K562 treated with DMSO at 1 percent for 24 hours (cell line): ENCODE results near the gene DZANK1. TPM values are rescaled to one million over a fixed set of nuclear protein-coding genes. Genes with fewer than 3 reads are reported as not detected.

Experiments
- total RNA-seq: library from RNA; unstranded; fragments of 300-600 nt; gene quantifications from 2 replicates; pipeline ENCODE4 v1.2.3, GENCODE V29; 2022; ENCODE audit warnings: low read depth; ENCODE audit not compliant: insufficient read depth

DZANK1 gene
- total RNA-seq, result 0.16 TPM in 1 of 2 replicates, not detected in the other

GRCh38 chr20:18466894-18467730, at the start of gene DZANK1, which contains the start of gene POLR3F:
Gene DZANK1, minus strand, starts transcription at chr20:18467030. Its CDS starts 1,672 bp downstream, at chr20:18465358.
Gene POLR3F, plus strand, starts transcription at chr20:18467390. Its CDS starts 117 bp downstream, at chr20:18467507.

GRCh38 chr20:18507218-18508191, 40.7 kb upstream of the DZANK1 start, which contains the start of gene SEC23B:
Gene SEC23B, plus strand, starts transcription at chr20:18507940. Its CDS starts 2,896 bp downstream, at chr20:18510836.

GRCh38 chr20:18496740-18497592, 30.1 kb upstream of the DZANK1 start, which contains the start of gene RBBP9:
Gene RBBP9, minus strand, starts transcription at chr20:18497225. Its CDS starts 58 bp downstream, at chr20:18497167.

Other genes with a start within 250 kb of the DZANK1 start
- gene ZNF133, start 178.5 kb downstream of the DZANK1 start, total RNA-seq, result 6.2 and 6.6 TPM in 2 replicates
- 3.2 and 3.9 TPM in 2 replicates for gene POLR3F, start 360 bp upstream of the DZANK1 start, total RNA-seq
- gene RBBP9, start 30.2 kb upstream of the DZANK1 start, total RNA-seq, result 1.1 and 1.2 TPM in 2 replicates
- 43.3 and 44.3 TPM in 2 replicates for gene SEC23B, start 40.9 kb upstream of the DZANK1 start, total RNA-seq
- 69.2 and 74.4 TPM in 2 replicates for gene SMIM26, start 100.4 kb upstream of the DZANK1 start, total RNA-seq
- gene DTD1, start 121.0 kb upstream of the DZANK1 start, total RNA-seq, result 42.1 and 52.8 TPM in 2 replicates